Panc1 (cell line): ENCODE data around the gene MRPS7. TPM values are rescaled to one million over a fixed set of nuclear protein-coding genes. Genes with fewer than 3 reads are reported as not detected.

Experiments used
- ATAC-seq: fragments of 200-7000 bp; cut with Tn5 transposase; 2 replicates; pipeline ENCODE4 v1.9.1; 2020; ENCODE audit warnings: mild to moderate bottlenecking, moderate library complexity
- BruUV-seq: library from RNA; stranded (reverse); fragments of 400-500 nt; replicated peaks from 2 replicates; lab custom pipeline; 2021; lab: Mats Ljungman, UMichigan
- CTCF ChIA-PET: fragments of 300-600 bp; sonication (Branson Sonifier 250); formaldehyde crosslinking; loops from one replicate; lab custom pipeline; 2022; ENCODE audit warnings: antibody characterized with exemption; lab: Charles Lee
- POLR2A ChIA-PET: fragments of 300-600 bp; sonication (Branson Sonifier 250); formaldehyde crosslinking; loops from one replicate; lab custom pipeline; 2022; ENCODE audit warnings: antibody characterized with exemption; lab: Charles Lee
- DNase-seq: peaks from one replicate; pipeline ENCODE4 v3.0.0-alpha.2; 2010; ENCODE audit warnings: low read depth, low spot score
- H3K27ac ChIP-seq: 2 replicates; pipeline ENCODE4 v1.5.1; 2011; ENCODE audit warnings: mild to moderate bottlenecking, low read length, inconsistent platforms
- H3K27me3 ChIP-seq: fragments of 200-500 bp; sonication (Bioruptor generic); 2 replicates; pipeline ENCODE4 v1.6.0; 2014; ENCODE audit warnings: low read length, inconsistent platforms; ENCODE audit not compliant: control insufficient read depth, insufficient read depth
- H3K36me3 ChIP-seq: fragments of 200-500 bp; sonication (Bioruptor generic); 2 replicates; pipeline ENCODE4 v1.5.1; 2014; ENCODE audit warnings: inconsistent platforms, mild to moderate bottlenecking, low read length, moderate library complexity; ENCODE audit not compliant: control insufficient read depth, insufficient read depth
- H3K4me1 ChIP-seq: 2 replicates; pipeline ENCODE4 v1.5.1; 2011; ENCODE audit warnings: inconsistent platforms, mild to moderate bottlenecking, low read length, moderate library complexity; ENCODE audit not compliant: control insufficient read depth, insufficient read depth
- H3K4me3 ChIP-seq, 2 experiments: 2 replicates each; pipeline ENCODE4 v1.5.1; 2011 to 2012; ENCODE audit warnings: low read depth in 2 of 2, low read length in 2 of 2, mild to moderate bottlenecking in 2 of 2, inconsistent platforms in 1 of 2, moderate library complexity in 1 of 2
- H3K9me3 ChIP-seq: fragments of 200-500 bp; sonication (Bioruptor generic); 2 replicates; pipeline ENCODE4 v1.5.1; 2014; ENCODE audit warnings: low read depth, mild to moderate bottlenecking, inconsistent platforms, low read length, moderate library complexity; ENCODE audit not compliant: control insufficient read depth, insufficient read depth
- POLR2AphosphoS5 ChIP-seq: IDR thresholded peaks from 2 replicates; pipeline ENCODE4 v1.6.1; 2012; ENCODE audit warnings: mild to moderate bottlenecking, low read depth, low read length, moderate library complexity
- SIN3A ChIP-seq: IDR thresholded peaks from 2 replicates; pipeline ENCODE4 v1.6.1; 2012; ENCODE audit warnings: low read depth, mild to moderate bottlenecking, low read length, moderate library complexity, borderline replicate concordance; ENCODE audit not compliant: insufficient read depth
- TCF7L2 ChIP-seq: IDR thresholded peaks from 2 replicates; pipeline ENCODE4 v1.6.1; 2011; ENCODE audit warnings: mild to moderate bottlenecking, low read depth, low read length, inconsistent platforms
- in situ Hi-C: cut with HindIII; loops from 2 replicates; pipeline ENCODE4 v1.10.0; 2016; ENCODE audit warnings: low sequenced_read_pairs, low pct_unique_long_range_greater_than_20kb
- intact Hi-C: fragments of 100-400 bp; cut with micrococcal nuclease; formaldehyde crosslinking; loops from one replicate; pipeline ENCODE4 v1.10.0; 2022; ENCODE audit not compliant: unreplicated experiment
- total RNA-seq: library from RNA; stranded (reverse); gene quantifications from one replicate; pipeline ENCODE4 v1.2.1, GENCODE V29; 2021; ENCODE audit not compliant: unreplicated experiment
- TF ChIP-seq, protein P1 (sequence below): fragments of 450-650 bp; IDR thresholded peaks from 2 replicates; pipeline ENCODE4 v1.5.1; 2017; ENCODE audit warnings: mild to moderate bottlenecking
- TF ChIP-seq, protein P2 (sequence below), 2 experiments: IDR thresholded peaks; 2 replicates each; pipeline ENCODE4 v1.6.1; 2011 to 2012; ENCODE audit warnings: low read depth in 2 of 2, control low read depth in 1 of 2, low read length in 1 of 2, mild to moderate bottlenecking in 1 of 2, moderate library complexity in 1 of 2; ENCODE audit not compliant: insufficient read depth in 1 of 2

Gene MRPS7
- total RNA-seq, 1 experiment from 2014 or later = 85.0 TPM

DNA sequence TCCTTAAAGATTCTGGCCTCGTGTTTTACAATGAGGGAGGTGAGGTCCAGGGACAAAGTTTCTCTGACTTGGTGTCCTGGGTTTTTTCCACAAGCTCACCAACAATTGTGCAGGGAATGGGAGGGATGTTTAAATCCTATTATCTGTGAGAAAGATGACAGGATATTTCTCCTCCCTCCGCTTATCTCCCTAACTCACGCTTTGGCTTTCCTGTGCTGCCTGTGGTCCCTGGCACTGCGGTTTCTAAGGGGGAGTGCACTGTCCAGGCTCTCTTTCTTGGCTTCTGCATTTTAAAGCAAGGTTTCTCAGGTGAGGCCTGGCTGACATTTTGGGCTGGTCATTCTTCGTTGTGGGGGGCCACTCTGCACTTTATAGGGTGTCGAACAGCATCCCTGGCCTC lies 16.7 kb upstream of the MRPS7 start:
- Histone ChIP-seq H3K36me3 (peaks cover 6% of the 10 kb centered on the region), H3K9me3 (no peaks in the 10 kb centered on the region), H3K27ac (no peak overlapping the region), H3K4me1 (no peaks in the 10 kb centered on the region), H3K27me3 (no peaks in the 10 kb centered on the region), H3K4me3 (no peak overlapping the region)
- DNase-seq (no peak), ATAC-seq (no peak)
- intact Hi-C loops (no loop called here), in situ Hi-C loops (no loop called here)
- ChIA-PET POLR2A (interaction anchor here (0.7 kb wide), 1 partner anchor 113 kb away, joined by 3 read pairs; the partner anchor contains the start of gene NT5C), CTCF (no interaction called here)
- TF ChIP-seq, protein P1, sequence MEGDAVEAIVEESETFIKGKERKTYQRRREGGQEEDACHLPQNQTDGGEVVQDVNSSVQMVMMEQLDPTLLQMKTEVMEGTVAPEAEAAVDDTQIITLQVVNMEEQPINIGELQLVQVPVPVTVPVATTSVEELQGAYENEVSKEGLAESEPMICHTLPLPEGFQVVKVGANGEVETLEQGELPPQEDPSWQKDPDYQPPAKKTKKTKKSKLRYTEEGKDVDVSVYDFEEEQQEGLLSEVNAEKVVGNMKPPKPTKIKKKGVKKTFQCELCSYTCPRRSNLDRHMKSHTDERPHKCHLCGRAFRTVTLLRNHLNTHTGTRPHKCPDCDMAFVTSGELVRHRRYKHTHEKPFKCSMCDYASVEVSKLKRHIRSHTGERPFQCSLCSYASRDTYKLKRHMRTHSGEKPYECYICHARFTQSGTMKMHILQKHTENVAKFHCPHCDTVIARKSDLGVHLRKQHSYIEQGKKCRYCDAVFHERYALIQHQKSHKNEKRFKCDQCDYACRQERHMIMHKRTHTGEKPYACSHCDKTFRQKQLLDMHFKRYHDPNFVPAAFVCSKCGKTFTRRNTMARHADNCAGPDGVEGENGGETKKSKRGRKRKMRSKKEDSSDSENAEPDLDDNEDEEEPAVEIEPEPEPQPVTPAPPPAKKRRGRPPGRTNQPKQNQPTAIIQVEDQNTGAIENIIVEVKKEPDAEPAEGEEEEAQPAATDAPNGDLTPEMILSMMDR = no peak
- TF ChIP-seq, protein P2, sequence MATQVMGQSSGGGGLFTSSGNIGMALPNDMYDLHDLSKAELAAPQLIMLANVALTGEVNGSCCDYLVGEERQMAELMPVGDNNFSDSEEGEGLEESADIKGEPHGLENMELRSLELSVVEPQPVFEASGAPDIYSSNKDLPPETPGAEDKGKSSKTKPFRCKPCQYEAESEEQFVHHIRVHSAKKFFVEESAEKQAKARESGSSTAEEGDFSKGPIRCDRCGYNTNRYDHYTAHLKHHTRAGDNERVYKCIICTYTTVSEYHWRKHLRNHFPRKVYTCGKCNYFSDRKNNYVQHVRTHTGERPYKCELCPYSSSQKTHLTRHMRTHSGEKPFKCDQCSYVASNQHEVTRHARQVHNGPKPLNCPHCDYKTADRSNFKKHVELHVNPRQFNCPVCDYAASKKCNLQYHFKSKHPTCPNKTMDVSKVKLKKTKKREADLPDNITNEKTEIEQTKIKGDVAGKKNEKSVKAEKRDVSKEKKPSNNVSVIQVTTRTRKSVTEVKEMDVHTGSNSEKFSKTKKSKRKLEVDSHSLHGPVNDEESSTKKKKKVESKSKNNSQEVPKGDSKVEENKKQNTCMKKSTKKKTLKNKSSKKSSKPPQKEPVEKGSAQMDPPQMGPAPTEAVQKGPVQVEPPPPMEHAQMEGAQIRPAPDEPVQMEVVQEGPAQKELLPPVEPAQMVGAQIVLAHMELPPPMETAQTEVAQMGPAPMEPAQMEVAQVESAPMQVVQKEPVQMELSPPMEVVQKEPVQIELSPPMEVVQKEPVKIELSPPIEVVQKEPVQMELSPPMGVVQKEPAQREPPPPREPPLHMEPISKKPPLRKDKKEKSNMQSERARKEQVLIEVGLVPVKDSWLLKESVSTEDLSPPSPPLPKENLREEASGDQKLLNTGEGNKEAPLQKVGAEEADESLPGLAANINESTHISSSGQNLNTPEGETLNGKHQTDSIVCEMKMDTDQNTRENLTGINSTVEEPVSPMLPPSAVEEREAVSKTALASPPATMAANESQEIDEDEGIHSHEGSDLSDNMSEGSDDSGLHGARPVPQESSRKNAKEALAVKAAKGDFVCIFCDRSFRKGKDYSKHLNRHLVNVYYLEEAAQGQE (IDR thresholded peaks at IDR 0.05; ENCODE audit: insufficient read depth in 1 of 2, low read depth in 2 of 2, low read length in 1 of 2) = no peak
- no peak for TF ChIP-seq TCF7L2
- TF ChIP-seq POLR2AphosphoS5 = no peak
- TF ChIP-seq SIN3A = no peak
- no TSS peak for BruUV-seq

DNA sequence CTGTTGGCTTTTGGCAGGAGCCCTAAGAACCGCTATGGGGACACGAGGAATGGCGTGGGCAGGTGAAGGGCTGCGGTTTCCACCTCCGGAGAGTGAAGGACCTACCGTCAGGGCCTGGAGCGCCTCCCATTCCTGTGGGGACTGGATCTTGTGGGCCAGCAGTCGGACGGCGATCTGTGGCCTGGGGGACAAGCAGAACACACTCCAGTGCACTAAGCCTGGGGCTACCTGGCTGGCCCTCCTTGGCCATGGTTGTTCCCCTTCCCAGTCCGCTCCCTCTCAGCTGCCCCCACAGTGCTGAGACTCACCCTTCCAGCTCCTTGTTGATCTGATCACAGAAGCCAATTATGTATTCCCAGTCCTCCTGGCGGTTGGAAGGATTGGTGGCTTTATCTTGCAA lies 15.3 kb upstream of the MRPS7 start:
- no TSS peak for BruUV-seq
- no peak overlapping the region for H3K4me3 ChIP-seq
- H3K27me3 ChIP-seq = no peaks in the 10 kb centered on the region
- POLR2A ChIA-PET = no interaction called here
- intact Hi-C loops = no loop called here
- H3K9me3 ChIP-seq = no peaks in the 10 kb centered on the region
- CTCF ChIA-PET = interaction anchor here (0.6 kb wide), 1 partner anchor 43 kb away, joined by 12 read pairs; no protein-coding TSS in a partner anchor
- TF ChIP-seq SIN3A (no peak), POLR2AphosphoS5 (no peak), TCF7L2 (no peak)
- TF ChIP-seq, protein P2 (IDR thresholded peaks at IDR 0.05; ENCODE audit: insufficient read depth in 1 of 2, low read depth in 2 of 2, low read length in 1 of 2) = no peak
- TF ChIP-seq, protein P1 = no peak
- in situ Hi-C loops = no loop called here
- ATAC-seq (no peak), DNase-seq (no peak)
- no peak overlapping the region for H3K27ac ChIP-seq
- no peaks in the 10 kb centered on the region for H3K4me1 ChIP-seq
- peaks cover 4% of the 10 kb centered on the region; the same call in 1 of the 2 replicates for H3K36me3 ChIP-seq
